ENCODE results near the gene AP2A1.

The AP2A1 gene

GRCh38 chr19:49854378-49855263 lies 87.8 kb downstream of the AP2A1 start:
- no peak for DNase-seq (ENCODE audit: low read depth in 2 of 3, low spot score in 2 of 3)

DNA sequence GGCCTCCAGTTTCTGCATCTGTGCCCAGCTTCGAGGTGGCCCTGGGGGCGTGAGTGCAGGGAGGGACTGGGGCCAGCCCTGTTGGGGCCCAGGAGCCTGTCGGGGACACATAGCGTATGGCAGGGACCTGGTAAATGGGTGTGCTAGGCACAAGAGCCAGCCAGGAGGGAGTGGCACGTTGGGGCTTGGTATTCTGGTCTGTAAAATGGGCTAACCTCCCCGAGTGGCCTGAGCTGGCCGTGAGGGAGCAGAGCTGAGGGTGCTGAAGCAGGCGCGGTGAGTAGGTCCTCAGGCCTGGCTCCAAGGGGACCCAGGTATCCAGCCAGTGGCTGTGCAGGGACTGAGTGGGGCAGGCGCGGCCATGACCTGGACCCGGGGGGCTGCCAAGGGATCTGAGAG lies 88.5 kb downstream of the AP2A1 start:
- DNase-seq (ENCODE audit: low read depth in 2 of 3, low spot score in 2 of 3), result no peak

DNA sequence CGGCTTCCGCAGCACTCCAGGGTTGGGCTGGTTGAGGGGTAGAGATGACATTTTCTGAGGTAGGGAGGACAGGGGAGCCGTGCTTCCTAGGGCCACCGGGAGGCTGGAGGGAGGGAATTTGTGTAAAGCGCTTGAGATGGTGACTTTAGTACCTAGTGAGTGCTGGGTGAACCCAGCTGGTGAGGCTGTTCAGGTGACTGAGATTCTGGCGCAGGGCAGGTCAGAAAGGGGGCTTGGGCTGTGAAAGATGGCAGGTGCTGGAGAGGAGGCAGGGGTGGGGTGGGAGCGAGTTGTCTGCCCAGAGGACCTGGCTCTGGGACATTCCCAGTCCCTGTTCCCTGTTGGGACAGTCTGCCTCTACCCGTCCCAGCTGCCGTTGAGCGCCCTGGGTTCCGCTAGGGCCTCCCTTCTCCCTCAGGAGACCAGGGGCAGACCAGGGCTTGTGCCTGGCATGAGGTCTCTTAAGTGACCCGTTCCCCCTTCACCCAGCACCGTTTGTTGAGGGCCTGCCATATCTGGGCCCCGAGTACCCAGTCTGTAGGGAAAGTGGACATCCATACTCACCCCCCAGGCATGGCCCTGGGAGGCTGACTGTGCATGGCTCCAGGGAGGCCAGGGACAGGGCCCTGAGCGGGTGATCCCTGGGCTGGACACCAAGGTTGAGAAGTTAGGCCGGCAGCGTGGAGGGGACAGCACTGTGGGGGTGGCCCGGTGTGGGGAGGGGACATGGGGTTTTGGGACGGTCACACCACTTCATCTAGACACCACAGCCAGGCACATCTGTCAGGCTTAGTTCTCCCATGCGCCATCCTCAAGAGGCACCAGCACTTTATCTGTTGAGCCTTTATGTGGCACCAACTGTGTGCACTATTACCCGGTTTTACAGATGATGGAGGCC lies 89.1 kb downstream of the AP2A1 start:
- DNase-seq (ENCODE audit: low read depth in 2 of 3, low spot score in 2 of 3), result no peak

DNA sequence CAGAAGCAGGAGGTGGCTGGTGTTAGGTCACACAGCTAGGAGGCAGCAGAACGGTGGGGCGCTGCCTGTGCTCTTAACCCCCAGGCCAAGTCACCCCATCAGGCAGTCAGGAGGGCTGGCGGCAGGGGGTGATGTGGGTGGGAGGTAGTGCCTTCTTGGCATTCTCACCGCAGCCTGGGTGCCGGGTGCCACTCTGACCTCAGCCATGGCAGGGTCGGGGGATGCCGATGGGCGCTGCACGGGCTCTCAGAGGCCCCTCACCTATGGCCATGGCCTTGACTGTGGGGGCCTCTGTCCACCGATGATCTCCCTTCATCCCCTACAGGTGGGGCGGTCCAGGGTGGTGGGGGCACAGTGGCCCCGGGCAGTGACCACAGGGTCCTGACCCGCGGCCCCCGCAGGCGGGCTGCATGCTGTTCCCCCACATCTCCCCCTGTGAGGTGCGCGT lies 89.8 kb downstream of the AP2A1 start:
- DNase-seq (ENCODE audit: low read depth in 2 of 3, low spot score in 2 of 3), result no peak
